ENCODE measurements around the gene SRP68. TPM values are rescaled to one million over a fixed set of nuclear protein-coding genes. Genes with fewer than 3 reads are reported as not detected.

SRP68 gene
- total and polyA plus RNA-seq, 7 donors = 72.4 to 141 (median 100.0) TPM

GRCh38 chr17:76007850-76008165, 64.5 kb downstream of the SRP68 start:
- no peak for TF ChIP-seq CTCF (IDR thresholded peaks at IDR 0.05)
- WGBS, 3 donors = 78 to 90% (median 81%) methylated on average over 16 of the region's 16 CpGs
- H3K36me3 ChIP-seq (ENCODE audit: insufficient read depth in 1 of 2, low read depth in 1 of 2) = no peaks in the 10 kb centered on the region
- no peak for ATAC-seq
- no peak overlapping the region for H3K4me3 ChIP-seq
- no peak overlapping the region for H3K27ac ChIP-seq
- H3K9me3 ChIP-seq = no peaks in the 10 kb centered on the region
- intact Hi-C loops (cut with DNase I) = no loop called here
- no peaks in the 10 kb centered on the region for H3K27me3 ChIP-seq (ENCODE audit: insufficient read depth in 3 of 3, low read length in 2 of 3)
- DNase-seq = no peak
- H3K4me1 ChIP-seq = no peaks in the 10 kb centered on the region

DNA sequence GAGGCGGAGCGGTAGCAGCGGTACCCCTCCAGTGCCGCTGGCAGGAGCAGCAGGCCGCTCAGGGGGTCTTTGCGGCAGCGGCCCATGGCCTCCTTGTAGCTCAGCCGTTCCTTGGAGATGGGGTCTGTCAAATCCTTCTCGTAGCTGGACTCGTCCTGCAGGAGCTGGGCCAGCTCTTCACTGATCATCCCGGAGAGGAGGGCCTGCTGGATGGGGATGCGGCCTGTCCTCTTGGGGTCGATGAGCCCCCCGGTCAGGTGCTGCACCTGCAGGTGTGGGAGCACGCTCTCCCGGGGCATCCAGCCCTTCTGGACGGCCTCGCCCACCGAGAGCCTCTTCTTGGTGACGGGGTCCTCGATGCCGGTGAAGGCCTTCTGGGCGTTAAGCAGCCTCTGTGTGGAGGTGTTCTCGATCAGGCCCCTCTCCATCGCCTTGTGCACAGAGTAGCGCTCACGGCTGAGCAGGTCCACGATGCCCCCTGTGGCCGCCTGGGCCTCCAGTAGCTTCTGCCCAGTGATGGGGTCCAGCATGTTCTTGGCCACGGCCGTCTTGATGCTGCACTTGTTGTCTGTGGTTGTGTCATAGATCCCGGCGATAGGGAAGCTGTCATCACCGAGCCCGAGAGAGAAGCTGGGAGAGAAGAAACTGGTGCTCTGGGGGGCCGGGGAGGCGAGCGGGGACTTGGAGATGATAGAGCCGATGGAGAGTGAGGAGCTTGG, 65.0 kb downstream of the SRP68 start:
- Histone ChIP-seq H3K9me3 (no peaks in the 10 kb centered on the region), H3K36me3 (ENCODE audit: insufficient read depth in 1 of 2, low read depth in 1 of 2) (no peaks in the 10 kb centered on the region), H3K4me1 (no peaks in the 10 kb centered on the region), H3K27me3 (ENCODE audit: insufficient read depth in 3 of 3, low read length in 2 of 3) (no peaks in the 10 kb centered on the region), H3K4me3 (no peak overlapping the region), H3K27ac (no peak overlapping the region)
- no peak for TF ChIP-seq CTCF (IDR thresholded peaks at IDR 0.05)
- DNase-seq = no peak
- no peak for ATAC-seq
- intact Hi-C loops (cut with DNase I) = no loop called here
- 92 to 93% (median 93%) methylated on average over 39 of the region's 39 CpGs for WGBS, 3 donors

DNA sequence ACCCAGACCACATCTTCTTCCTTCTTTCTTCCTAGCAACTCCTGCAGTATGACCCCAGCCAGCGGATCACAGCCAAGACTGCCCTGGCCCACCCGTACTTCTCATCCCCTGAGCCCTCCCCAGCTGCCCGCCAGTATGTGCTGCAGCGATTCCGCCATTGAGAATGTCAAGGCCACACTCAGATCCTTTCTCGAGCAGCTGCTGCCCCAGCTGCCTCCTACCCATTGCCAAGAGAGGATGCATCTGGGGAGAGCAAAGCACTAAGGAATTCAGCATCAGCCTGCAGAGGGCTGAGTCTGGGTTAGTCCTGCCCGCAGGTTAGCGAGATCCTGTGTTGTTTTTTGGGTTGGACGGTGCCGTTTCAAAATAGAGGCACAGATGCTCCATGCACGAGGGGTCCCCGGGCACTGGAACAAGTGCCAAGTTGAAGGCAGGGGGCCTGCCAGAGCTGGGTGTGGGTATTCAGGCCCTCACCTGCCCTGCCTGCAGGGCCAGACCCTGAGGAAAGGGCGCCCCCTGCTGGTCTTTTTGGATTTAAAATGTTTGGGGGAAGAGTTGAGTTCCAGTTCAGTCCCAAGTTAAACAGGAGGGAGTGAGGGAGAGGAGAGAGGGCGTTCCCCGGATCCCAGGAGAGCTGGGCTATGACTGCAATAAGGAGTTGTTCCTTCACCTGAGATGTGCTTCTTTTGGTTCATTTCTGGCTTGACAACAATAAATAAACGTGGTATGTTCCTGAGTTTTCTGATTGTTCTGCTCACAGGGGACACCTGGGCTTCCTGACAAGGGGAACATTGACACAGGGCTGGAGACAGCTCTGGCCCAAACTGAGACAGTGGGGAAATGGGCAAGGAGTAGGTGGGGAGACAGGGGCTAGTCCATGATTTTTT, 66.8 kb downstream of the SRP68 start:
- WGBS, 3 donors = 28 to 35% (median 30%) methylated on average over 16 of the region's 16 CpGs
- Histone ChIP-seq H3K4me1 (no peaks in the 10 kb centered on the region), H3K36me3 (ENCODE audit: insufficient read depth in 1 of 2, low read depth in 1 of 2) (no peaks in the 10 kb centered on the region), H3K4me3 (no peak overlapping the region), H3K9me3 (no peaks in the 10 kb centered on the region), H3K27ac (no peak overlapping the region), H3K27me3 (ENCODE audit: insufficient read depth in 3 of 3, low read length in 2 of 3) (no peaks in the 10 kb centered on the region)
- TF ChIP-seq CTCF (IDR thresholded peaks at IDR 0.05) = peak; percentile 77
- peak; percentile 65 to 84 for DNase-seq
- peak; percentile 68 to 87 (median 74) for ATAC-seq
- intact Hi-C loops (cut with DNase I) = loop anchor here (1.0 to 2.0 kb wide), 2 partner anchors 100 to 101 kb away; partner anchors contain the start of gene MRPL38 (in 1 of the 2)

- H3K9me3 ChIP-seq = no peaks in the 10 kb centered on the region
- DNase-seq (no peak), ATAC-seq (peak in 1 of 4 donors; percentile 10)
- H3K27me3 ChIP-seq (ENCODE audit: insufficient read depth in 3 of 3, low read length in 2 of 3) = no peaks in the 10 kb centered on the region
- peaks cover 0 to 4% of the 10 kb centered on the region in 2 donors for H3K36me3 ChIP-seq (ENCODE audit: insufficient read depth in 1 of 2, low read depth in 1 of 2)
- no peak overlapping the region for H3K4me3 ChIP-seq
- intact Hi-C loops (cut with DNase I) = loop anchor here (1.0 to 2.0 kb wide), 2 partner anchors 100 kb away; partner anchors contain the start of gene MRPL38 (in 1 of the 2)
- TF ChIP-seq CTCF (IDR thresholded peaks at IDR 0.05) = no peak
- no peaks in the 10 kb centered on the region for H3K4me1 ChIP-seq
- H3K27ac ChIP-seq = no peak overlapping the region
- WGBS, 3 donors = 59 to 62% (median 60%) methylated on average over 8 of the region's 8 CpGs
Measured at GRCh38 chr17:76004750-76005262, 67.5 kb downstream of the SRP68 start.
